Activated CD8-positive, alpha-beta T cell treated with anti-CD3 and anti-CD28 coated beads, Interleukin-2, amount 10 ng/mL, durations not matched to agents 7 days and 5 days (primary cell): ENCODE results near the gene SETMAR. TPM values are rescaled to one million over a fixed set of nuclear protein-coding genes. Genes with fewer than 3 reads are reported as not detected.

Experiments used
- ATAC-seq: fragments of 150-1000 bp; cut with Tn5 transposase; one replicate; pipeline ENCODE4 v1.10.0; 2021; ENCODE audit warnings: moderate library complexity
- CTCF ChIA-PET: fragments of 350-600 bp; sonication (Branson Sonifier 250); formaldehyde crosslinking; loops from one replicate; lab custom pipeline; 2021; ENCODE audit warnings: antibody characterized with exemption; lab: Charles Lee
- POLR2A ChIA-PET: fragments of 350-600 bp; sonication (Branson Sonifier 250); formaldehyde crosslinking; loops from one replicate; lab custom pipeline; 2021; ENCODE audit warnings: antibody characterized with exemption; lab: Charles Lee
- DNase-seq: peaks from one replicate; pipeline ENCODE4 v3.0.0-alpha.2; 2020
- H3K27ac Mint-ChIP-seq: one replicate; pipeline ENCODE4 v1.8.0; 2021; ENCODE audit warnings: mild to moderate bottlenecking, mixed read lengths
- H3K27me3 Mint-ChIP-seq: one replicate; pipeline ENCODE4 v1.8.0; 2021; ENCODE audit warnings: low read depth, mixed read lengths
- H3K36me3 Mint-ChIP-seq: one replicate; pipeline ENCODE4 v1.8.0; 2021; ENCODE audit warnings: low read depth, mixed read lengths
- H3K4me1 Mint-ChIP-seq: one replicate; pipeline ENCODE4 v1.8.0; 2021; ENCODE audit warnings: low read depth, mixed read lengths
- H3K4me3 Mint-ChIP-seq: one replicate; pipeline ENCODE4 v1.8.0; 2021; ENCODE audit warnings: mild to moderate bottlenecking, mixed read lengths
- H3K9me3 Mint-ChIP-seq: one replicate; pipeline ENCODE4 v1.8.0; 2022; ENCODE audit warnings: mixed read lengths; ENCODE audit not compliant: insufficient read depth
- total RNA-seq, 2 experiments: library from RNA; stranded (reverse); gene quantifications; one replicate each; pipeline ENCODE4 v1.2.3, GENCODE V29; 2021

SETMAR gene
- total RNA-seq, 2 experiments from 2014 or later = 10.2 to 10.6 TPM

DNA sequence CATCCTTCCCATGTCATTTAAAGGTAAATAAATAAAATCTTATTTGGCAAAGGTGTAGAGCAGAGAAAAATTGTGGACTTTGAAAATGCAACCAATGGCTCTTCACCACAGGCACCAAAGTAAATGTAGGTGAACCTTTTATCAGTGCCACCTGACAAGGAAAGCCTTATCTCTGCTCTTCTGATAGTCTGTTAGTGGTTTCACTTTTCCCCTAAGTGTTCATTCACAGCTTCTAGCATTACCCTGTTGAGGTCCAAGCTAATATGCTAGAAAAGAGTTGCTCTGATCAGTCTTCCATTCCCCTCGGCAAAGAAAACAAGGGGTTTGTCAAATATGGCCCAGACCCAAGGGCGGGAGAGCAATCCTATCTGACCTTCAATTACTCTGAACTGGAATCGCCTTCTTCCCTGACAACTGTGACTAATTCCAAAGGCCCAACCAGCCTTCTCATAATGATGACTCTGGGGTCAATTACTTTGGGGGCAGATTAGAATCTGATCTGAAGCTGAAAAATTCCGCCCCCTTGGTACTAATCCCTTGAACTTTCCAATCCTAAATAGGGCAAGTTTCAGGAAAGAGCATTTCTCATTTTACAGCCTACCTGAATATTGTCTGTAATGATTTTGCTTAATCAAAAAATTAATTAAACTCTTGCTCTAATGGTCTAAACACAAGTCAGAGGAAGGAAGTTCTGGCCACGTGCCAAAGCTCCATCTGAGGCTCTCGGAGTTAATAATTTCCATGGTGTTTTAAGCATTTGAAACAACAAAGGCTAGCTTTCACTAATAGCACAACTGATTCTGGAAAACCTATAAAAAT lies 52.4 kb downstream of the SETMAR start:
- DNase-seq (no peak), ATAC-seq (no peak)
- ChIA-PET POLR2A (no interaction called here), CTCF (interaction anchor here (1.2 to 1.6 kb wide), 2 partner anchors 163 to 278 kb away, joined by 3 to 4 read pairs; no protein-coding TSS in a partner anchor)
- peaks cover 26% of the 10 kb centered on the region for H3K4me1 Mint-ChIP-seq
- H3K27ac Mint-ChIP-seq = no peak overlapping the region
- peaks cover 2% of the 10 kb centered on the region for H3K36me3 Mint-ChIP-seq
- H3K4me3 Mint-ChIP-seq = no peak overlapping the region
- no peaks in the 10 kb centered on the region for H3K9me3 Mint-ChIP-seq
- no peaks in the 10 kb centered on the region for H3K27me3 Mint-ChIP-seq

DNA sequence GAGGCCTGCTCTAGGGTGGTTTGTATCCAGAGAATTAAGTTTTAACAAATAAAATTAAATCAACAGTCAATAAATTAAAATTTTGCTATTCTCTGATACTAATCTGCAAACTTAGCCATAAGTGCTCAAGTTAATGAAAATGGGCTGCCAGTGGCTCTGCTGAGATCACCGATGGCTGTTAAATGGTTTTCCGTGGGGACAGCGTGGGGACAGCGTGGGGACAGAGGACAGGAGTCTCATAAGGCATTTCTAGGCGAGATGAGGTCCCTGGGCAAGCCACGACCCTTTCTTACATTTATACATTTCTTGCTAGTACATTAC lies 53.0 kb downstream of the SETMAR start:
- Mint-ChIP-seq H3K9me3 (no peaks in the 10 kb centered on the region), H3K4me3 (no peak overlapping the region), H3K27me3 (no peaks in the 10 kb centered on the region), H3K27ac (no peak overlapping the region), H3K4me1 (peaks cover 21% of the 10 kb centered on the region), H3K36me3 (peaks cover 2% of the 10 kb centered on the region)
- ChIA-PET POLR2A (no interaction called here), CTCF (interaction anchor here (1.2 kb wide), 1 partner anchor 277 kb away, joined by 3 read pairs; no protein-coding TSS in a partner anchor)
- DNase-seq (no peak), ATAC-seq (no peak)

DNA sequence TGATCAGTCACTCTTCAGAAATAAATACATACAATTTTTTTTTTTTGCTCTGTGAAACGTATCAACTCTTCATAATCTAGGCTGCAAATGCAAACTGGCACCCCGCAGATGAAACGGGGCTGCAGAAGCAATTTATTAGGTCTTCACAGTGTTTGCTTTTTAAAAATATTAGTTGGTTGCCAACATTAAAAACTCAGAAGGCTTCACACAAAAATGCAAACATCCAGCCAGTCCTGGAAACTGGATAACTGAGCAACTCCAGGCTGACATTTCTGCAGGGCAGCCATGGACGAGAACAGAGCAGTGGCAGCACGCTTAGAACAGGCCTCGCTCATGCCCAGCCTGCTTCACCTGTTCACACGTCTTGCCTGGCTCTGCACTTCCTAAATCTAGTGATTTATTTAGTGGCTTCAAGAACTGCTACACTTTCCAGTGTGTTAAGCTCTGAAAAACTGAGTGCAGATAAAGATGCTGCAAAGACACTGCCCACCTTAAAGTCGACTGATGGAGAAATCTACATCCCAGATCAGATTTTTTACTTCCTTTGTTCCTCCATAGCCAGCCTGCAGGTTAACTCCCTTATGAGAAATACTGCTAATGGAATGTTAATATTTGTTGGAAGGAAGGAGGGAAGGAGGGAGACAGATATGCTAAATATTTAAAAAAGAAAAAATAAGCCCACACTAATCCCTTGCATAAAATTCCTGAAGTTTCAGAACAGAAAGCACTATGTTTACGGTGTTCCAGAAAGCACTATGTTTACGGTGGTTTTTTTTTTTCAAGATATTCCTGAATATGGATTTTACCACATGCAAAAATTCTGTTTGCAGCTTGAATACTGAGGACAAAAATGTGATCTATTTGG lies 53.6 kb downstream of the SETMAR start:
- DNase-seq (no peak), ATAC-seq (no peak)
- peaks cover 16% of the 10 kb centered on the region for H3K4me1 Mint-ChIP-seq
- no peak overlapping the region for H3K27ac Mint-ChIP-seq
- ChIA-PET CTCF (no interaction called here), POLR2A (interaction anchor here (0.6 kb wide), 1 partner anchor 54 kb away, joined by 4 read pairs; no protein-coding TSS in a partner anchor)
- no peaks in the 10 kb centered on the region for H3K27me3 Mint-ChIP-seq
- H3K9me3 Mint-ChIP-seq = no peaks in the 10 kb centered on the region
- no peak overlapping the region for H3K4me3 Mint-ChIP-seq
- H3K36me3 Mint-ChIP-seq = peaks cover 2% of the 10 kb centered on the region

DNA sequence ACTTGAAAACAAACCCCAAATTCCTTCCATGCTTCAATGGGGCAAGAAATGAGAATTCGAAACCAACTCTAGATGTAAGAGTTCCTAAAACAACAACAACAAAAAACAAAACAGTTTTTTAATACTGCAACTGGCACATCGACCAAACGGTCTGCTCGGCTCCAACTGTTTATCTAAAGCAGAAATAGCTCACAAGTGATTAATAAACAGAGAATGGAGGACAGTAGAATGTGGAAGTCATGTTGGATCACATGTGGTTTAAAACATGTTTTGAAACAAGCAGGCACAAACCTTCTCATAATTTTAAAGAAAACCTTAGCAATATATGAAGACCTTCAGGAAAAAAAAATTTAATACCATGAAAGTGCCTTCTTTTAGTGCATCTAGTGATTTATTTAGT lies 55.1 kb downstream of the SETMAR start:
- Mint-ChIP-seq H3K27ac (no peak overlapping the region), H3K4me3 (no peak overlapping the region), H3K9me3 (no peaks in the 10 kb centered on the region), H3K36me3 (peaks cover 2% of the 10 kb centered on the region), H3K4me1 (peaks cover 4% of the 10 kb centered on the region), H3K27me3 (no peaks in the 10 kb centered on the region)
- ATAC-seq (no peak), DNase-seq (no peak)
- ChIA-PET POLR2A (no interaction called here), CTCF (no interaction called here)

DNA sequence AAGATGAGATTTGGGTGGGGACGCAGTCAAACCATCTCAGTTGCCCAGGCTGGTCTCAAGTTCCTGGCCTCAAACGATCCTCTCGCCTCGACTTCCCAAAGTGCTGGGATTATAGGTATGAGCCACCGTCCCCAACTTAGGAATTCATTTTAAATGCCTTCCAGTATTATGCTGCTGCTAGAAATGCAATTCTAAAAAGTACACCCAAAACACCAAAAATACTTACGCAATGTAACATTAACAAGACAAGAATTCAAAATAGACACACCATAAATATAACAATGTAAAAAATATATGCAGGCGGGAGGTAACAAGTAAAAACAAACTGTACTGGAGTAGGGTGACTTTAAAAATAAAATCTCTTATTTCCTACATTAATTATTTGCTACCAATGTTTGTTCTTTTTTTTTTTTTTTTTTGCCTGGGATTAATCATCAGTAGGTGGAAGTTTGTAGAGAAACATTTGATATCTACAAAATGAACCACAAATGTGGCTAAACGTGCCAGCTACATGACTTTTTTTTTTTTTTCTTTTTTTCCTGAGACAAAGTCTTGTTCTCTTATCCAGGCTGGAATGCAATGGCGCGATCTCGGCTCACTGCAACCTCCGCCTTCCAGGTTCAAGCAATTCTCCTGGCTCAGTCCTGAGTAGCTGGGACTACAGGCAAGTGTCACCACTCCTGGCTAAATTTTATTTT lies 56.8 kb downstream of the SETMAR start:
- DNase-seq (no peak), ATAC-seq (no peak)
- peaks cover 4% of the 10 kb centered on the region for H3K4me1 Mint-ChIP-seq
- ChIA-PET POLR2A (no interaction called here), CTCF (interaction anchor here (1.2 to 1.9 kb wide), 2 partner anchors 9 kb away, joined by 5 to 14 read pairs; no protein-coding TSS in a partner anchor)
- no peak overlapping the region for H3K27ac Mint-ChIP-seq
- H3K9me3 Mint-ChIP-seq = no peaks in the 10 kb centered on the region
- no peak overlapping the region for H3K4me3 Mint-ChIP-seq
- no peaks in the 10 kb centered on the region for H3K27me3 Mint-ChIP-seq
- H3K36me3 Mint-ChIP-seq = peaks cover 2% of the 10 kb centered on the region

DNA sequence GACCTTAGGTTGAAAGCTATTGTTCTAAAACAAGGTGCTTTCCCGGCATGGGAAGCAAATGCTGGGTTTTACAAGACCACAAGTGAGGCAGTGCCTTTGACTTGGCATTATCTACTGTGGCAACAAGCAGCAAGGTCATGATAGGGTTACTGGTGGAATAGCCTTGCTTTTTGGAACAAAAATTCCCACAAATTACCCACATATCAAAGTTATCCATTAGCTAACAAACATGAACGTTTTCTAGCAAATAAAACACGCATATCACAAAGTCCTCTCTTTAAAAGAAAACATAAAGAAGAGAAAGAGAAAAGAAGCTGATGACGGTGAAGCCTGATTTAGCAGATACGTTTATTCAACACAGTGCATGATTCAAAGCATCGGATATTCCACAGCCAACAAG lies 57.6 kb downstream of the SETMAR start:
- peaks cover 2% of the 10 kb centered on the region for H3K36me3 Mint-ChIP-seq
- ChIA-PET CTCF (interaction anchor here (1.7 to 1.9 kb wide), 2 partner anchors 10 to 272 kb away, joined by 9 to 14 read pairs; no protein-coding TSS in a partner anchor), POLR2A (no interaction called here)
- H3K4me1 Mint-ChIP-seq = no peaks in the 10 kb centered on the region
- H3K4me3 Mint-ChIP-seq = no peak overlapping the region
- H3K9me3 Mint-ChIP-seq = no peaks in the 10 kb centered on the region
- no peaks in the 10 kb centered on the region for H3K27me3 Mint-ChIP-seq
- ATAC-seq (no peak), DNase-seq (no peak)
- no peak overlapping the region for H3K27ac Mint-ChIP-seq

DNA sequence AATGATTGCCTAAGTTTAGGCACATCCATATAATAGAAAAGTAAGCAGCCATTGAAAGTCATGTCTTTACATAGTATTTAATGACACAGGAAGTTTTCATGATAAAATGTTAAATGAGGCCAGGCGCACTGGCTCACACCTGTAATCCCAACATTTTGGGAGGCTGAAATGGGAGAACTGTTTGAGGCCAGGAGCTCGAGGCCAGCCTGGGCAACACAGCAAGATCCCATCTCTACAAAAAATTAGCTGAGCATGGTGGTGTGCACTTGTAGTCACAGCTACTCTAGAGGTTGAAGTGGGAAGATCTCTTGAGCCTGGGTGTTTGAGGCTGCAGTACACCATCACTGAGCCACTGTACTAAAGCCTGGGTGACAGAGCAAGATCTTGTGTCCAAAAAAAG lies 59.4 kb downstream of the SETMAR start:
- H3K27me3 Mint-ChIP-seq = no peaks in the 10 kb centered on the region

More for the DNA sequence above, 59.4 kb downstream of the SETMAR start:
- ChIA-PET POLR2A (no interaction called here), CTCF (no interaction called here)
- DNase-seq = no peak
- Mint-ChIP-seq H3K9me3 (no peaks in the 10 kb centered on the region), H3K4me1 (no peaks in the 10 kb centered on the region), H3K27ac (no peak overlapping the region), H3K36me3 (peaks cover 2% of the 10 kb centered on the region), H3K4me3 (no peak overlapping the region)
- no peak for ATAC-seq

Other genes with a start within 250 kb of the SETMAR start
- 1 to 10 TPM; 7.4 to 8.7 TPM for gene SUMF1, start 163.9 kb downstream of the SETMAR start, total RNA-seq
- gene ITPR1, start 190.0 kb downstream of the SETMAR start, total RNA-seq = 10 to 100 TPM; 53.8 to 57.3 TPM